Embryonic facial prominence (tissue), 1 donor: ENCODE data around the gene GAA.
"Not testable (repeated sequence)": the region's sequence is repeated elsewhere in the genome, so short reads cannot be mapped to it uniquely, and the experiment has no call there.

Experiments used
- DNase-seq: peaks from one replicate; pipeline ENCODE4 v3.0.0-alpha.2; 2016; ENCODE audit errors: extremely low spot score

The GAA gene

DNA sequence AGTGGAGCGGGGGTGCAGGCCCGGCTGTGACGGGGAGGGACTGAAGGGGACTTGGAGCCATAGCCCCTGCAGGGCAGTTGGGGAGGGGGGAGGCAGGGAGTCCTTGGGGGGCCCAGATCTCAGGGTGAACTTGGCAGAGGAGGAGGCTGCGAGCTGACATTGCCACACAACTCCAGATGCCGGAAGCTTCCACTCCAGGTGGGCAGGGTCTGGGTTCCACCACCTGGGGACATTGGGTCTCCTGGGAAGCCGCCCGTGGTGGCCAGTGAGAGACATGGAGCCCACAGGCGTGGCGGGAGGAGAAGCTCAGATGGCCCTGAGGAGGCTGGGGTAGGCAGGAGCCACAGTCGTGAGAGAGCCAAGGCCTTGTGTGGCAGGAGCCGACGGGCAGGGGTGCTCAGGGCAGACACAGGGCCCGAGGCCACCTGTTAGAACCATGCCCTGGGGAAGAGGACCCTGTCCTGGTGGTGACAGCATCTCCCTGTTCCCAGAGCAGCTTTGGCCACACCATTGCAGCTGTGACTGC is 18.2 kb upstream of the GAA start:
- no peak for DNase-seq

DNA sequence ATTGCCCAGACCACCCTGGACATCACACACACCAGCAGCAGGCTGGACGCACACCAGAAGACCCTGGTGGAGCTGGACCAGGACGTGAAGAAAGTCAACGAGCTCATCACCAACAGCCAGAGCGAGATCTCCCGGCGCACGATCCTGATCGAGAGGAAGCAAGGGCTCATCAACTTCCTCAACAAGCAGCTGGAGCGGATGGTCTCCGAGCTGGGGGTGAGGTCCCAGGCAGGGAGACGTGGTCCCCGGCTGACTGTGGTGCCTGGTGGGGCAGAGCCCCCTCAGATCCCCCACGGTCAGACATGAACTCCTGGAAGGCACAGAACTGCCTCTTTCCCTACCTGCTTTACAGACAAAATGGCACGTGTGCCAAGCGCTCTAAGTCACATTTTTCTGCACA is 16.6 kb upstream of the GAA start:
- no peak for DNase-seq

DNA sequence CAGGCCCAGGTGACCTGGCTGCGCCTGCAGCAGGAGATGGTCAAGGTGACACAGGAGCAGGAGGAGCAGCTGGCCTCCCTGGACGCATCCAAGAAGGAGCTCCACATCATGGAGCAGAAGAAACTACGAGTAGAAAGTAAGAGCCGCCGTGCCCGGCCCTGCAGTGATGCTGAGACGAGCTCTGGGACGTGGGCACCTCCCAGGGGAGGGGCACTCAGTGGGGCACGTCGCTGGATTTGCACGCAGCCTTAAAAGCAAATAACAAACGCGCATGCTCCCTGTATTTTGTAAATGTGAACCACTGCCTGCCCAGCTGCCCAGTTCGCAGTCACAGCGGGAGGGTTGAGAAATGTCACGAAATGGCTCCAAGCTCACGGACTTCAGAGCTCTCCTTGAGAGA is 15.3 kb upstream of the GAA start:
- no peak for DNase-seq

DNA sequence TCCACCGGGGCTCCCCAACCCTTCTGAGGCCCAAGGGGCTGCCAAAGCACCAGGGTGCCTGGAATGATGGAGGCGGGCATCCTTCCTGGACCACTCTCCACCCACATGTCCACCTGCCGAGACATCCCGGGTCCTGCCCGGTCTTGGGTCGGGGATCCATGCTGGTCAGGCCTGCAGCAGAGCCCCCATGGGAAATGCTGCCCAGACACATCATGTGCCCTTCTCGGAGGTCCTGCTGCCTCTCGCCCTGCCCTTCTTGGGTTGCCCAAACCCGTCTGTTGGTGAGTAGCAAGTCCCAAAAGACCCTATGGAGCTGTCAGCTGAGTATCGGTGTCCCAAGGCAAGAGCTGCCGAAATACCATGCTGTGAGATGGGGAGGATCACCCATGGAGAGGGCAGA is 14.8 kb upstream of the GAA start:
- no peak for DNase-seq

DNA sequence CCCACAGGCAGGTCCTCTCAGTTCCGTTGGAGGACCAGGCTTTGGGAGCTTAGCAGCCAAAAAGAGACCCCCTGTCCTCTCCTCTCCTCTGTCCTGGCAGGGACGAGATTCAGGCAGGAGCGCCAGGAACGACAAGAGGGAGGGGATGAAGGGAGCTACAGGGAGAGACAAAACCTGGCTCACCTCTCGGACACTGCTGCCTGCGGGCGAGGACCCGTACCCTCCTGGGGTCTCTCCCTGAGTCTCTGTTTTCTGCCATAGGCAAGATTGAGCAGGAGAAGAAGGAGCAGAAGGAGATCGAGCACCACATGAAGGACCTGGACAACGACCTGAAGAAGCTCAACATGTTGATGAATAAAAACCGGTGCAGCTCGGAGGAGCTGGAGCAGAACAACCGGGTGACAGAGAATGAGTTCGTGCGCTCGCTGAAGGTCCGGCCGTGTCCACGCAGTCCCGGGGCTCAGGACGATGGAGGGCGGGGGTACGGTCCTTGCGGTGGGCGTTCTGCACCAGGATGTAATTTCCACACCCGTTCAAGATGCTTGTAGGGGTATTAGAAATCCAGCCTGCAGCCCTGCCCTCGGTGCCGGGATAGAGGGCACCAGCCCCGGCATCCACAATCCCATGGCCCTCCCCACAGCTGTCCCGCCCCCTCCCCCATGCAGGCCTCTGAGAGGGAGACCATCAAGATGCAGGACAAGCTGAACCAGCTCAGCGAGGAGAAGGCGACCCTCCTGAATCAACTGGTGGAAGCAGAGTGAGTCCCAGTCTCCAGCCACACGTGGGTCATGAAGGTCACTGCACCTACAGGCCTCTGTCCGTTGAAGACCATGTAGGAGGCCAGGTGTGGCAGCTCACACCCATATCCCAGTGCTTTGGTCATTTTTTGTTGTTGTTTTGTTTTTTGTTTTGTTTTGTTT is 13.8 kb upstream of the GAA start:
- no peak for DNase-seq

DNA sequence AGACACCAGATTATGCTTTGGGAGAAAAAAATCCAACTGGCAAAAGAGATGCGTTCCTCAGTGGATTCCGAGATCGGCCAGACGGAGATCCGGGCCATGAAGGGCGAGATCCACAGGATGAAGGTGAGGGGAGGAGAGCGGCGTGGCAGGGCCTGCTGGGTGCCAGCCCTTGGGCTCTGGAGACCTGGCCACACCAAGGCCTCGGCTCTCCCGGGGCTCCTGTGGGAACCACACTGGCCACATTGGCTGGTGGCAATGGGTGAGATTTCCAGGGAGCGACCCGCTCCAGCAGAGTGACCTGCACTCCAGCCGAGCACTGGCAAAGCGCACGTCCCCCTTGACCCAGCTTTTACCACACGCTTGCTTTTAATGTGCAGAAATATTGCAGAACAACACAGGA is 11.6 kb upstream of the GAA start:
- DNase-seq: no peak

DNA sequence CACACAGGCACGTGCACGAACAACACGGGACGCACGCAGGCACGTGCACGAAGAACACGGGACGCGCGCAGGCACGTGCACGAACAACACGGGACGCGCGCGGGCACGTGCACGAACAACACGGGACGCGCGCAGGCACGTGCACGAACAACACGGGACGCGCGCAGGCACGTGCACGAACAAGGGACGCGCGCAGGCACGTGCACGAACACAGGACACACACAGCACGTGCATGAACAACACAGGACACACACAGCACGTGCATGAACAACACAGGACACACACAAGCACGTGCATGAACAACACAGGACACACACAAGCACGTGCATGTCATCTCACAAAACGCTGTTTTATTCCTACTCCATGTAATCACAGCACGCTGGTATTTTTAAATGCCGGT is 11.2 kb upstream of the GAA start:
- DNase-seq: not testable (repeated sequence)

DNA sequence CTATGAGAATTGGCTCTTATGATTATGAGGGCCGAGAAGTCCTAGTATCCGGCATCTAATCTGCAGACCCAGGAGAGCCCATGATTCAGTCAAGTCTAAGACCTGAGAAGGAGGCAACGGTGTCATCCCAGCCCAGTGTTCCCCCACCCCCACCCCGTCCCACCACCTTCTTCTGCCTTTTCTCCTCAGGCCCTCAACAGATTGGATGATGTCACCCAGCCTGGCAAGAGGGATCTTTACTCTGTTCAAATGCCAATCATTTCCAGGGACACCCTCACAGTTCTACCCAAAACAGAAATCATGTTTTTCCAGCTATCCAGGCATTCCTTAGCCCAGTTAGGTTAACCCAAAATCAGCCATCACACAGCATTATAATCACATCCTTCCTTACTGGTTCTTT is 10.0 kb upstream of the GAA start:
- no peak for DNase-seq

DNA sequence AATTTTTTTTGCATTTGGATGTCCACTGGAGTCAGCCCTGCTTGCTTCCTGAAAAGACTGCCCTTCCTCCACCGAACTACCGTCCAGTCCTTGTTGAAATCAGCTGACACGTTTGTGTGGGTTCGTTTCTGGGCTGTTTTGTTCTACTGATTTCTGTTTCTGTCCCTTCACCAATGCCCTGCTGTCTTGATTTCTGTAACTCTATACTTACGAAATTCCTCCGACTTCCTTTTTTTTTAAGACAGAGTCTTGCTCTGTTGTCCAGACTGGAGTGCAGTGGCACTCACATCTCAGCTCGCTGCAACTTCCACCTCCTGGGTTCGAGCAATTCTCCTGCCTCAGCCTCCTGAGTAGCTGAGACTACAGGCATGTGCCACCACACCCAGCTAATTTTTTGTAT is 8.4 kb upstream of the GAA start:
- no peak for DNase-seq

DNA sequence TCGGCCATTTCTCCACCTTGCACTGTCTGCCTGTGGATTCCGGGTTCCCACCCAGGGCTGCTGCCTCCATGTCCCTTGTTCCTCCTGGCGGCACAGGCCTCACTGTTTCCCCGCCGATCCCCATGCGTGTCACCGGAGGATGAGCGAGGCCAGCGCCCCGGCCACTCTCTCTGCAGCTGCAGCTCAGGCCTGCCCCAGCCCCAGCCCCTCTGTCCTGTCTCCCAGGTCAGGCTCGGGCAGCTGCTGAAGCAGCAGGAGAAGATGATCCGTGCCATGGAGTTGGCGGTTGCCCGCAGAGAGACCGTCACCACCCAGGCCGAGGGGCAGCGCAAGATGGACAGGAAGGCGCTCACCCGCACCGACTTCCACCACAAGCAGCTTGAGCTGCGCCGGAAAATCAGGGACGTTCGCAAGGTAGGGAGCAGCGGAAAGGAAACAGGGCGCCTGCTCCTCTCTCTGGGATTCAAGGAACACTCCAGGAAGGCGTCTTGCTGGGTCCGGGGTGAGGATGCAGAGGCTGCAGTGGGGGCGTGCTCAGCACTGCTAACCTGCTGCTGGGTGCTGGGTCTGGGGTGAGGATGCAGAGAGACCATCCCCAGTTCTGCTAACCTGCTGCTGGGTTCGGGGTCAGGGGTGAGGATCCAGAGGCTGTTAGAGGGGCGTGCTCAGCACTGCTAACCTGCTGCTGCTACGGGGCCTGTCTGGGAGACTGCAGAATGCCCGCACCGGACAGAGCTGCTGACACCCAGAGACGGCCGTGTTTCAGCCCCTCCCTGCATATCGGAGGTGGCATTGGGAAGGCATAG is 6.1 kb upstream of the GAA start:
- no peak for DNase-seq

DNA sequence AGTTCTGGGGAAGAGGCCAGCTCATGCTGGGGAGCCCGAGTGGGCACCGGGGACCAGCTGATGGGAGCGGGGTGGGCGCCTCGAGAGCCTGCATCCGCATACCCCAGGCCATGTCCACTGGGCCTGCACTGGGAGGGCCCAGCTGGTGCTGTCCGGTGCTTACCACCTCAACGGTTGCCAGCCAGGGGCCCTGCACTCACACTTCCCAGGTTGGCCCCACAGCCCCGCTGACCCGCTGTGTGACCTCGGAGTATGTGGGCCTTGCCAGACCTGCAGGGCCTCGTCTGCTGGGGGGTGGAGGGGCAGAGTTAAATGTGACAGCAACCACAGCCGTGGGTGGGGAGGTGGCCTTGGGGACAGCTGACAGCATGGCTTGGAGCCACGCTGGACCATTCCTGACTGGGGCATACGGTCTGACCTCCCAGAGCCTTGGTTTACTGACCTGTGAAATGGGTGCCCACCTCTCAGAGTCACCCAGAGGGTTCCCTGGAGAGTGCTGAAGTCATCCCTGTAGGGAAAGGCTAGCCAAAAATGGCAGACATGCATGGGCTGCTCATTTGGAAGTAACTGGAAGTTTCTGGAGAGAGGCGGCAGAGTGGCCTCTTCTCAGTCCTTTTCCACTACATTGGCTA is 5.4 kb upstream of the GAA start:
- no peak for DNase-seq

DNA sequence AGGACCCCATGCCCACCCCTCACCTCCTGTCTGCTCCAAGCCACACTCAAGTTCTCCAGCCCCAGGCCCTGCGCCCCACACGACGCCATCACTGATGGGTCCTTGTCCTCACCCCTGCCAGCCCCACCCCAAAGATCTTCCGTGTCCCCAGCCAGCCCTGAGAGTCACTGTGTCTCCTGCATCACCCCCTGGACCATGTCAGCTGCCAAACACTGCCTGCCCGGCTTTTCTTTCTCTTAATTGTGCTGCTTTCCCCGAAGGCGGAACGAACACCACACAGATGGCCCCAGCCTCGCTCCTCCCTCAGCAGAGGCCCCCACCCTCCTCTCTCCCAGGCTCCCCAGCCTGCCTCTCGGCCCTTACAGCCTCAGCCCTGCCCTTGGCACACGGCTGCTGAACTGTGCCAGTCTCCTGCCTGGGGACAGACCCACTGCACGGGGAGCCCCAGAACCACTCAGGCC is 4.8 kb upstream of the GAA start:
- peak; percentile 19 for DNase-seq

DNA sequence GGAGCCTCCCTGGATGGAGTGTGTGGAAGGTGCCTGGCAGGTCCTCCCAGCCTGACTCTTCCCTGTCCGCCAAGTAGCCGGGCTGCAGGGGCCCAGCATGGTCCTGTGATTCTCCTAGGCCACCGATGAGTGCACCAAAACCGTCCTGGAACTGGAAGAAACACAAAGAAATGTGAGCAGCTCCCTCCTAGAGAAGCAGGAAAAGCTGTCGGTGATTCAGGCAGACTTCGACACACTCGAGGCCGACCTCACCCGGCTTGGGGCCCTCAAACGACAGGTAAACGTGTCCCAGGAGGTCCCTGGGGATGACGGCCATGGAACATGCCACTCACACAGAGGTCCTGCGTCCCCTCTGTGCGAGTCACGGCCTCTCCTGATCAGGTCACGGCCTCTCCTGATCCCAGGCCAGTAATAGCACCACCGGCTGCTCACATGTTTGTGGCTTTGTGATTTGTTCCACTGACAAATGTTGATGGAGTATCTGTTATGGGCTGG is 4.2 kb upstream of the GAA start:
- no peak for DNase-seq

DNA sequence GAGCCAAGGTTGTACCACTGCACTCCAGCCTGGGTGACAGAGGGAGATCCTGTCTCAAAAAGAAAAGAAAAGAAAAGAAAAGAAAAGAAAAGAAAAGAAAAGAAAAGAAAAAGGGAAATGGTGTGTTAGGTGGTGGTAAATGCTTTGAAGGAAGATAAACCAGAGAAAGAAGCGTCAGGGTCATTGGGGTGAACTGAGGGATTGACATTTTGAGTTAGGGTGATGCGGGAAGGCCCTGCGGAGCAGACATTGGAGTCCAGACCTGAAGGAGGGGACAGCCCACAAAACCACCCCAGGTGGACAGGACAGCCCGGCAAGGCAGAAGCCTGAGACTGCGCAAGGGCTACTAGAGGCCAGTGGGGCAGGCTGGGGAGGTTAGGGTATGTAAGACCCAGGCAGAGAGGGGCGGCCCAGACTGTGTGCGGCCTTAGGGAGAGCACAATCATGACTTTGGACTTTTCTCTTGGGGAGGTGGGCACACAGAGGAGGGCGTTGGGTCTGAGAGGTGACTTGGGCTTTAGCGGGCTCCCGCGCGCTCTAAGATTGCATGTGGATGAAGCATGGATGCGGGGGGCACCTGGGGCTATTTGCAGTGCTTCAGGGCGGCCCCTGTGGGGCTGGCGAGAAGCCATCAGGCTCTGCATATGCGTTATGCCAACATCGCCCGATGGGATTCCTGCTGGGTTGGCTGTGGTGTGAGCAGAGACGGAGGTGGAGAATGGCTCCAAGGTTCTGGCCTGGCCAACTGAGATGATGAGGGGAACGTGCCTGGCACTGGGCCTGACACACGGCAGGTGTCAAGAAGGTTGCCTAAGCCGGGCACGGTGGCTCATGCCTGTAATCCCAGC is 3.3 kb upstream of the GAA start:
- DNase-seq: no peak

DNA sequence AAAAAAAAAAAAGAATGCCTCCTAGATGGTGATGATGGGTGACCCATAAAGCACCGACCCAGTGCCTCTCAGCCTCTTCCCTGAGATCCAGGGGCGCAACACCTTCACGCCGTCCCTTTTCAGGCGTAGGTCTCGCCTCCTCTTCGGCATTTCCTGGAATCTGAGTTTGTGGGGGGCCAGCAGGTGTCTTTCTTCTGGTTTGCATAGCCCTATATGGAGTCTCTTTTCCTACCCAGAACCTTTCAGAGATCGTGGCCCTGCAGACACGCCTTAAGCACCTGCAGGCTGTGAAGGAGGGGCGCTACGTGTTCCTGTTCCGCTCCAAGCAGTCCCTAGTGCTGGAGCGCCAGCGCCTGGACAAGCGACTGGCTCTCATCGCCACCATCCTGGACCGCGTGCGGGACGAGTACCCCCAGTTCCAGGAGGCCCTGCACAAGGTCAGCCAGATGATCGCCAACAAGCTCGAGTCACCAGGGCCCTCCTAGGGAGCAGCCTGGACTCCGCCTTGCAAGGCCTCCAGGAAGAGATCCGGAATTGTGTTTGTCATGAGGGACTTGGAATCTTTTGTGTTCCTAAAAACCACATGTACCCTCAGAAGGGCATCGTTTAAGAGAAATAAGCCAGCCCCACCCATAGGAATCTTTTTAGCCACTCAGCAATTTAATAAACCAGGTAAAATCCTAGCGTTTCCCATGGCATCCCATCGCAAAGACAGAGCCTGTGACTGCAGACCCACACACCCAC is 1.9 kb upstream of the GAA start:
- DNase-seq: no peak

DNA sequence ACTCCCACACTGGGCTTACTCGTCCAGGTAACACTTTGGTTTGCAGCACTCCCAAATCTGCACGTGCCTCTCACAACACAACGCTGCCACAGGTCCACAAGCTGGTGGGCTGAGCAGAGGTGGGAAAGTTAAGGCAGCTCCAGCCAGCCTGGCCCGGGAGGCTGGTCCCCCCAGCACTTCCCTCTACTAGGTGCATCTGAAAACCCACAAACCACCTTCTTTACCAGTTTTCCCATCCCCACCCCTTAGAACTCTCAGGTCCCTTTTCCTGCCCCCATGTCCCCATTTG is 1.4 kb upstream of the GAA start:
- DNase-seq: no peak

DNA sequence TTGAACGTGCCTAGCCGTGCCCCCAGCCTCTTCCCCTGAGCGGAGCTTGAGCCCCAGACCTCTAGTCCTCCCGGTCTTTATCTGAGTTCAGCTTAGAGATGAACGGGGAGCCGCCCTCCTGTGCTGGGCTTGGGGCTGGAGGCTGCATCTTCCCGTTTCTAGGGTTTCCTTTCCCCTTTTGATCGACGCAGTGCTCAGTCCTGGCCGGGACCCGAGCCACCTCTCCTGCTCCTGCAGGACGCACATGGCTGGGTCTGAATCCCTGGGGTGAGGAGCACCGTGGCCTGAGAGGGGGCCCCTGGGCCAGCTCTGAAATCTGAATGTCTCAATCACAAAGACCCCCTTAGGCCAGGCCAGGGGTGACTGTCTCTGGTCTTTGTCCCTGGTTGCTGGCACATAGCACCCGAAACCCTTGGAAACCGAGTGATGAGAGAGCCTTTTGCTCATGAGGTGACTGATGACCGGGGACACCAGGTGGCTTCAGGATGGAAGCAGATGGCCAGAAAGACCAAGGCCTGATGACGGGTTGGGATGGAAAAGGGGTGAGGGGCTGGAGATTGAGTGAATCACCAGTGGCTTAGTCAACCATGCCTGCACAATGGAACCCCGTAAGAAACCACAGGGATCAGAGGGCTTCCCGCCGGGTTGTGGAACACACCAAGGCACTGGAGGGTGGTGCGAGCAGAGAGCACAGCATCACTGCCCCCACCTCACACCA is 724 bp downstream of the GAA start:
- no peak for DNase-seq

DNA sequence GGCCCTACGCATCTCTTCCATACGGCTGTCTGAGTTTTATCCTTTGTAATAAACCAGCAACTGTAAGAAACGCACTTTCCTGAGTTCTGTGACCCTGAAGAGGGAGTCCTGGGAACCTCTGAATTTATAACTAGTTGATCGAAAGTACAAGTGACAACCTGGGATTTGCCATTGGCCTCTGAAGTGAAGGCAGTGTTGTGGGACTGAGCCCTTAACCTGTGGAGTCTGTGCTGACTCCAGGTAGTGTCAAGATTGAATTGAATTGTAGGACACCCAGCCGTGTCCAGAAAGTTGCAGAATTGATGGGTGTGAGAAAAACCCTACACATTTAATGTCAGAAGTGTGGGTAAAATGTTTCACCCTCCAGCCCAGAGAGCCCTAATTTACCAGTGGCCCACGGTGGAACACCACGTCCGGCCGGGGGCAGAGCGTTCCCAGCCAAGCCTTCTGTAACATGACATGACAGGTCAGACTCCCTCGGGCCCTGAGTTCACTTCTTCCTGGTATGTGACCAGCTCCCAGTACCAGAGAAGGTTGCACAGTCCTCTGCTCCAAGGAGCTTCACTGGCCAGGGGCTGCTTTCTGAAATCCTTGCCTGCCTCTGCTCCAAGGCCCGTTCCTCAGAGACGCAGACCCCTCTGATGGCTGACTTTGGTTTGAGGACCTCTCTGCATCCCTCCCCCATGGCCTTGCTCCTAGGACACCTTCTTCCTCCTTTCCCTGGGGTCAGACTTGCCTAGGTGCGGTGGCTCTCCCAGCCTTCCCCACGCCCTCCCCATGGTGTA is 1.5 kb downstream of the GAA start:
- no peak for DNase-seq

DNA sequence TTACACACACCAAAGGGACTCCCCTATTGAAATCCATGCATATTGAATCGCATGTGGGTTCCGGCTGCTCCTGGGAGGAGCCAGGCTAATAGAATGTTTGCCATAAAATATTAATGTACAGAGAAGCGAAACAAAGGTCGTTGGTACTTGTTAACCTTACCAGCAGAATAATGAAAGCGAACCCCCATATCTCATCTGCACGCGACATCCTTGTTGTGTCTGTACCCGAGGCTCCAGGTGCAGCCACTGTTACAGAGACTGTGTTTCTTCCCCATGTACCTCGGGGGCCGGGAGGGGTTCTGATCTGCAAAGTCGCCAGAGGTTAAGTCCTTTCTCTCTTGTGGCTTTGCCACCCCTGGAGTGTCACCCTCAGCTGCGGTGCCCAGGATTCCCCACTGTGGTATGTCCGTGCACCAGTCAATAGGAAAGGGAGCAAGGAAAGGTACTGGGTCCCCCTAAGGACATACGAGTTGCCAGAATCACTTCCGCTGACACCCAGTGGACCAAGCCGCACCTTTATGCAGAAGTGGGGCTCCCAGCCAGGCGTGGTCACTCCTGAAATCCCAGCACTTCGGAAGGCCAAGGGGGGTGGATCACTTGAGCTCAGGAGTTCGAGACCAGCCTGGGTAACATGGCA is 2.2 kb downstream of the GAA start:
- DNase-seq: no peak
